ENCODE measurements around the gene TMEM179B.

The TMEM179B gene

GRCh38 chr11:62832336-62833234 is 45.4 kb downstream of the TMEM179B start, which contains the start of gene TEX54:
Gene TEX54, minus strand, starts transcription at chr11:62832841.
- TF ChIP-seq ZNF274 (IDR thresholded peaks at IDR 0.05; ENCODE audit: low read depth, low read length): no peak
- peak within 1 kb of the TSS; percentile 92 for H3K4me3 ChIP-seq (ENCODE audit: low read length)

GRCh38 chr11:62835336-62835735 is 48.1 kb downstream of the TMEM179B start:
- H3K4me3 ChIP-seq (ENCODE audit: low read length): no peak overlapping the region
- TF ChIP-seq ZNF274 (IDR thresholded peaks at IDR 0.05; ENCODE audit: low read depth, low read length): no peak

- H3K4me3 ChIP-seq (ENCODE audit: low read length): peak within 1 kb of the TSS; percentile 93
- TF ChIP-seq ZNF274 (IDR thresholded peaks at IDR 0.05; ENCODE audit: low read depth, low read length): no peak
These were observed 52.1 kb downstream of the TMEM179B start, which contains the start of gene WDR74 for GRCh38 chr11:62839050-62839945. Gene WDR74, minus strand, starts transcription at chr11:62839590. Its CDS starts 20 bp downstream, at chr11:62839570.
